Esophagus muscularis mucosa (tissue), 4 donors: Measurements from ENCODE around the gene TMEM219.

Experiments used
- CTCF ChIP-seq, 3 experiments: fragments of 200-600 bp in 2 of 3; fragments of 450-650 bp in 1 of 3; sonication (generic) in 2 of 3; IDR thresholded peaks; one replicate each; pipeline ENCODE4 v1.5.1; 2017 to 2019; ENCODE audit warnings: antibody characterized with exemption in 3 of 3, mild to moderate bottlenecking in 2 of 3, moderate library complexity in 1 of 3
- EP300 ChIP-seq: sonication (generic); formaldehyde crosslinking; IDR thresholded peaks from one replicate; pipeline ENCODE4 v1.6.1; 2017; ENCODE audit warnings: antibody characterized with exemption
- POLR2A ChIP-seq: fragments of 450-650 bp; IDR thresholded peaks from one replicate; pipeline ENCODE4 v1.6.1; 2017; ENCODE audit warnings: antibody characterized with exemption, moderate library complexity, mild to moderate bottlenecking, low read depth
- POLR2AphosphoS5 ChIP-seq, 2 donors: sonication (generic); formaldehyde crosslinking; IDR thresholded peaks; one replicate each; pipeline ENCODE4 v1.6.1; 2017; ENCODE audit warnings: antibody characterized with exemption in 2 of 2

- TF ChIP-seq CTCF (IDR thresholded peaks at IDR 0.05): no peak
- no peak for TF ChIP-seq POLR2A
- TF ChIP-seq POLR2AphosphoS5 (IDR thresholded peaks at IDR 0.05): no peak
- TF ChIP-seq EP300: no peak
These were observed 3.1 kb upstream of the TMEM219 start for GRCh38 chr16:29958756-29959155.
